ENCODE measurements around the gene RNF4.
A peak's percentile ranks its signal among the peaks of the same experiment; 100 is the strongest.
"Not testable (repeated sequence)": the region's sequence is repeated elsewhere in the genome, so short reads cannot be mapped to it uniquely, and the experiment has no call there.

The RNF4 gene

GRCh38 chr4:2492970-2493369, 24.1 kb downstream of the RNF4 start:
- no peak for DNase-seq

GRCh38 chr4:2494992-2495391, 26.1 kb downstream of the RNF4 start:
- DNase-seq = no peak

DNA sequence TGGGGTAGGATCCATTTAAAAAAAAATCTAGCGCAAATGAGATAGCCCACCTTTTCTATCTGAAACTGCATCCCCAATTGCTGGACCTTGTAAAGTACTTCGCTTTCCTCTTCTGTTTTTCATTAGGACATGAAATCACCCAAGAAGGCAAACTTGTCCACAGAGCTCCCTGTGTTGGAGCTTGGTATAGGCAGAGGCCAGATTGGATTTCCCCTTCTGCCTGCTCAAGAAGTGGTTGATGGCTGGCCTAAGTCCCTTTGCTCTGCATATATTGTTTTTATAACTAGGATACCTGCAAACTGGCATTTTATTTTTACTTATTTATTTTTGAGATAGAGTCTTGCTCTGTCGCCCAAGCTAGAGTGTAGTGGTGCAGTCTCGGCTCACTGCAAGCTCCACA, 28.4 kb downstream of the RNF4 start:
- DNase-seq = no peak

DNA sequence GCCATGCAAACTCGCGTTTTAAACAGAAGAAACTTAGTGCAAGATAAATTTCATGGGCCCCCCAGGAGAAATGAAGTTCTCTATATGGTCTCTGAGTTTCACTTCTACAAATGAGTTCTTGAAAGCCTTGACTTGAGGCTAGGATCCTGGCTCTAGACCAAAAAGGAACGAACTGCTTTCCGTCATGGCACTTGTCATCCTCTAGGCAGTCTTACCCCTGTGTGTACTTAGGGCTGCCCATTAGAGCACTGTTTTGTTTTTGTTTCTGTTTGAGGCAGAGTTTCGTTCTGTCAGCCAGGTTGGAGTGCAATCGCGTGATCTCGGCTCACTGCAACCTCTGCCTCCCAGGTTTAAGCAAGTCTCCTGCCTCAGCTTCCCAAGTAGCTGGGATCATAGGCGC, 29.0 kb downstream of the RNF4 start:
- DNase-seq = no peak

DNA sequence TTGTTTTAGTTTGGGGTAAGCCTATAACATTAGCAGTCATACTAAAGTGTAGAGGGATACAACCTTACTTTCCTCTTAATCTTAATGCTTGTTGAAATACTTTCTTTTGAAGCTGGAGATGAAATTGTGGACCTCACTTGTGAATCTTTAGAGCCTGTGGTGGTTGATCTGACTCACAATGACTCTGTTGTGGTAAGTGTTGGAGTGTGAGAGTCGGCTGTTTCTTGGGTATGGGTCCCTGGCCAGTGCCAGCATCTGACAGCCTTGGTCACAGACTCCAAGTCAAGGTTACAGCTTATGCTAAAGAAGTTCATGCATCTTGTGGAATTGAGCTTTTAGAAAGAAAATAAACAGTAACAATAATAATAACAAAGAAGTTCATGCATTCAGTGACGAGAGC, 31.6 kb downstream of the RNF4 start:
- DNase-seq = no peak

DNA sequence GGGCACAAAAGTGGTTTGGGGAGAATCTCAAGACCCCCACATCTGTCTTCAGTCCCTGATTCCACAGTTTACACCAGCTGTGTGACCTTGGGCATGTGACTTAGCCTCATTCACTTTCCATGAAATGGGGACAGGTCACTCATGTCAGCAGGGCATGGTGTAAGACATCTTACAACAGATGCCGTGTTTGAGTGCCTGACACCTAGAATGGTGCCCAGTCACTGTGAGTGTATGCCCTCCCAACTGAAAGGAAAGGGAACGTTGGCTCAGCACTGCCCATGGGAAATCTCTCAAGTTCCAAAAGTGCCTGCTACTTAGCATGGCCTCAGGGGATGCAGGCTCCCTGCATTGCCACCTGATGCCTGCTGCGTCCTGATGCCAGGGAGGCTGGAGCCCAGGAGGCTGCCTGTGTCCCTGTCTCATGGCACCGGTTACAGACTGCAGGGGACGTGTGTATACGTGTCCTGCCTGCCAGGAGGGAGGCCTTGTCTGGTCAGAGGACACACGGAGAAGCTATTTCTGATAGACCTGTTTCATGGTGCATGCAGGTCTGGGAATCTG, 32.2 kb downstream of the RNF4 start:
- DNase-seq = no peak

GRCh38 chr4:2503809-2504208, 34.9 kb downstream of the RNF4 start:
- DNase-seq = no peak

GRCh38 chr4:2507259-2507658, 38.4 kb downstream of the RNF4 start:
- DNase-seq = no peak

- no peak for DNase-seq
Observed at GRCh38 chr4:2507855-2508254, 38.9 kb downstream of the RNF4 start.

GRCh38 chr4:2510351-2511259, 41.7 kb downstream of the RNF4 start:
- no peak for DNase-seq

GRCh38 chr4:2511645-2512131, 42.8 kb downstream of the RNF4 start:
- no peak for DNase-seq

- no peak for DNase-seq
Observed at GRCh38 chr4:2512396-2513135, 43.7 kb downstream of the RNF4 start.

- not testable (repeated sequence) for DNase-seq
Observed at GRCh38 chr4:2514193-2514592, 45.3 kb downstream of the RNF4 start.

DNA sequence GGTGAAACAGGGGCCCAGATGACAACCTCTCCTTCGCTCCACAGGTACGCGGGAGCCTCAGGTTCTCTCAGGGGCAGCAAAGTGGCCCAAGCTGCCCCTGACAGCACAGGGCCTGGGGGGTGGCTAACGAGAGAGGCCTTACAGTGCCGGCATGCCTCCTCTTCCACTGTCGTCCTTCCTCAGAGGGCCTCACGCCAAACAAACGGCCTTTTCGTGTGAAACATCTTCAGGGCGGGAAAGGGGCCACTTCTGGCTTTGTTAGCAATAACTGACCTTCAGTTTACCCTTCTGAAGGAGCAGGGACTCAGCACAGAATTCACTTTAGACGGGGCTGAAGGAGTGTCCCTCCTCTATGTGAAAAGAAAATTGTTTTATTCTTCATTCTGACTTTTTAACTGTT, 46.0 kb downstream of the RNF4 start:
- DNase-seq = not testable (repeated sequence)

DNA sequence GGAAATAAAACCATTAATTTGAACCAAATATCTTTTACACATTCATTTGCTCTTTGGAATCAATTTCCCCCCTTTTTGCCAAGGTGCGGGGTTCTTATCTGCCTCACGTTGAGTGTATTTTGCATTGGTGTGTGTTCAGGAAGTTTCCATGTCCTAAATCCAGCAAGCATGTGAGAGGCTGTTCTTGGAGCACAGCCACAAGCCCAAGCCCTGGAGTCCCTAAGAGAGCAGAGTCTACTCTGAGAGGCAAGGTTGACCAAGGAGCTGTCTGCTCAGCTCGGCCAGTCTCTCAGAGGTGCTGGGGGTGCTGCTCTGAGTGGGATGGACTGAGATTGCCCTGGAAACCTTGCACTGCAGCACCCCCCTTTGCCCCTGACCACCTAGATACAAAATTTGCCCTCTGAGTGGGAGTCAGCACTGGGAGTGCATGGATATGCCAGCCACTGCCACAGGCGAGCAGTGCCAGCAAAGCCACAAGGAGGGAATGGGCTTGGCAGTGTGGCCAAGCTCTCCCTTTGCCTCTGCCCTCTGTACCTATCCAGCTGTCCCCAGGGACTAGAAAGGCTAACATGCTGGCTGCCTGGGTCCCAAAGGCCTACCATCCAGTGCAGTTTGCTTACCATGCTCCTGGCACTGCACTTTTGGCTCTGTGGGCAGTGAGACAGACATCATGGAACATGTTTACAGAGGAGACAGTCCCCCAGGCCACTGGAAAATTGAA, 47.1 kb downstream of the RNF4 start:
- DNase-seq = no peak

GRCh38 chr4:2516635-2517034, 47.7 kb downstream of the RNF4 start:
- DNase-seq = no peak

DNA sequence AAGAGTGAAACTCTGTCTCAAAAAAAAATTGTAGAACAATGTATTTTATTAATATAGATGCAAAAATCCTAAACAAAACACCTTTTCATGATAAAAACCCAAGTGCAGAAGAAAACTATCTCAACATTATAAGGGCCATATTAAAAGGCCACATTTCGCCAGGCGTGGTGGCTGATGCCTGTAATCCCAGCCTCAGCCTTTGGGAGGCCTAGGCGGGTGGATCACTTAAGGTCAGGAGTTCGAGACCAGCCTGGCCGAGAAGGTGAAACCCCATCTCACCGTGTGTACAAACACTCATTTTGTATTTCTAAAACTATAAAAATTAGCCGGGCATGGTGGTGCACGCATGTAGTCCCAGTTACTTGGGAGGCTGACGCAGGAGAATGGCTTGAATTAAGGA, 57.7 kb downstream of the RNF4 start:
- no peak for DNase-seq

DNA sequence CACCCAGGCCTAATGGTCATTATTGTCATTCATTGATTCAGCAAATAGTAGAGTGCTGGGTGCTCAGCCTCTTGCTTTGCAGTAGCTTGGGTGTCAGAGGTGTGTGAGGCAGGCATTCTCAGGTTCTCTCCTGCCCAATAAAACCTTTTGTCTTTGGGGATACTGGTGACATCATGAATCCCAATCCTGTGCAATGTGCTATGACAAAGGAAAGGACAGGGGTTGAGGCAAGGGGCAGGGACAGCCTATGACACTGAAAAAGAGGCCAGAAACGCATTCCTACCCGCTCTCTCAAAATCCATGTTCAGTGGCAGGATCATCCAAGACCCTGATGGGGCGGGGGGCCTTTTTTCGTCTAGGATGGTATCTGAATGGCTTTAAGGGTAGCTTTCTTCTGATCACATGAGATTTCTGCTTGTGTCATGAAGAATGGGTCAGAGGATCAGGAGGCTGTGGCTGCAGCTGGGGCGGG, 66.0 kb downstream of the RNF4 start:
- peak; percentile 41 for DNase-seq

DNA sequence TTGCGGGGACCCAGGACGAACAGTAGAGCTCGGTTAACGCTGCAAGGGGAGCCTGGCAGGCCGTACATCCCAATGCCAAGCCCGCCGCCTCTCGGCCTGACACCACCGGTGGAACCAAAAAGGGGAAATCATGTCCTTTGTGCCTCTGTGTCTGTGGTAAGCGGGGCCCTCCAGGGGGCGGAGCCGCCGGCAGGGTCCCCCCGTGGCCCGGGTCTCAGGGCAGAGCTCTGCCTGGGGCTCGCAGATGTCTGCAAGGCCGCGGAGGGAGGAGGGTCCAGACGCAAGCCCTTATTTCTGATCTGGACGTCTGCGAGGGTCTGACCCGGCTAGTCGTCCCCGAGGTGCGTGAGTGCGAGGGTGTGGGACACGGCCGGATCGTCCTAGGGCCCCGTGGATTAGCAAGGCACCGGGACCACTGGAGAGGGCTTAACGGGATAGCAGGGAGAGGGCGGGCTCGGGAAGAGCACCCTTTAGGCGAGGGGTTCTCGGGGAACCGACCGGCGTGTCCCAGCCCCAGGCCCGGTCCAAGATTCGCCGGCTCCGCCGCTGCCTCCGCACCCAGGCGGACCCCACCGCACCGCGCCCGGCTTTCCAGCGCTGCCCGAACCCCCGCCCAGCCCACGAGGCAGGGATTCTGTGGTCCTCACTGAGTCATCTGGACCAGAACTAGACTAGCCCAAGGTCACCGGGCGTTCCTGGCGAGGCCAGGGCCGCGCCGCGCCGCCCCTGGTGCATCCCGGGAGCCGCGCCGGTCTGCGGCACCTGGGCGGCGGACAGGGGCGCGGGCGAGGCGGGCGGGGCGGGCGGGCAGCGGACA, 66.7 kb downstream of the RNF4 start:
- peak; percentile 77 for DNase-seq

- peak; percentile 99 for DNase-seq
Observed at GRCh38 chr4:2536193-2537010, 67.5 kb downstream of the RNF4 start, which contains the start of gene FAM193A. FAM193A (plus strand) TSS chr4:2536647; CDS start chr4:2536916, 269 bp downstream.
